Neutrophil (primary cell): Measurements from ENCODE around the gene BANF2.

Experiments
- H3K27ac ChIP-seq: fragments of 200-600 bp; sonication (generic); 2 replicates; pipeline ENCODE4 v1.5.1; 2016; ENCODE audit warnings: mild to moderate bottlenecking, moderate library complexity
- H3K27me3 ChIP-seq: fragments of 200-600 bp; sonication (generic); 2 replicates; pipeline ENCODE4 v1.6.0; 2016; ENCODE audit warnings: mild to moderate bottlenecking
- H3K36me3 ChIP-seq: fragments of 200-600 bp; sonication (generic); 2 replicates; pipeline ENCODE4 v1.5.1; 2017
- H3K4me1 ChIP-seq, 2 experiments: fragments of 200-600 bp in 1 of 2; sonication (generic) in 1 of 2; 1 replicate in 1 of 2; 2 replicates in 1 of 2; pipeline versions ENCODE4 v1.5.1 to v1.6.1; 2013 to 2016; ENCODE audit warnings: low read depth in 1 of 2, low read length in 1 of 2, mild to moderate bottlenecking in 1 of 2, moderate library complexity in 1 of 2; ENCODE audit not compliant: control insufficient read depth in 1 of 2, insufficient read depth in 1 of 2
- H3K4me3 ChIP-seq, 2 experiments: fragments of 200-600 bp in 1 of 2; sonication (generic) in 1 of 2; 1 replicate in 1 of 2; 2 replicates in 1 of 2; pipeline ENCODE4 v1.5.1; 2013 to 2016; ENCODE audit warnings: low read depth in 1 of 2, low read length in 1 of 2, mild to moderate bottlenecking in 1 of 2, moderate library complexity in 1 of 2
- H3K9me3 ChIP-seq: fragments of 200-600 bp; sonication (generic); 2 replicates; pipeline ENCODE4 v1.5.1; 2016
- TF ChIP-seq, protein P1 (sequence below): fragments of 200-600 bp; sonication (generic); IDR thresholded peaks from 2 replicates; pipeline ENCODE4 v1.5.1; 2016; ENCODE audit warnings: antibody characterized with exemption

BANF2 gene

DNA sequence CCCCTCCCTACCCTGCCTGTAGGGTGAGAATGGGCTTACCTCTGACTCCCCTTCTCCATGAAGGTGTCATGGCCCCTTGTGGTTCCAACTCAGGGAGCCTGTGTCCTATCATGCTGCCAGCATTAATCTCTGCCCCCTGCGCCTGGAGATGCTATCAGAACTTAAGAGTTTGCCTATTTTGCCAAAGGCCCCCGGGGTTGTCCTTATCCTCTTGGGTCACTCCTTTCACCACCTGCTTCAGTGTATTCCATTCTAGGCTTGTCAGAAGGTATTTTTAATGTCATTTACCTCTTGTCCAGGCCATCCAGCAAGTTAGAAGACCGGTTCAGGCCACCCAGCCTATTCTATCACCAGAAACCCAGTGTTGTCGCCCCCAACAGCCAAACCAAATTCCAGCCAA lies 28.2 kb upstream of the BANF2 start:
- no peaks in the 10 kb centered on the region for H3K27me3 ChIP-seq
- peak overlapping the region; percentile 90 for H3K27ac ChIP-seq
- peaks cover 16 to 26% of the 10 kb centered on the region in 2 experiments for H3K4me1 ChIP-seq
- no peaks in the 10 kb centered on the region for H3K36me3 ChIP-seq
- H3K9me3 ChIP-seq: no peaks in the 10 kb centered on the region
- TF ChIP-seq, protein P1, sequence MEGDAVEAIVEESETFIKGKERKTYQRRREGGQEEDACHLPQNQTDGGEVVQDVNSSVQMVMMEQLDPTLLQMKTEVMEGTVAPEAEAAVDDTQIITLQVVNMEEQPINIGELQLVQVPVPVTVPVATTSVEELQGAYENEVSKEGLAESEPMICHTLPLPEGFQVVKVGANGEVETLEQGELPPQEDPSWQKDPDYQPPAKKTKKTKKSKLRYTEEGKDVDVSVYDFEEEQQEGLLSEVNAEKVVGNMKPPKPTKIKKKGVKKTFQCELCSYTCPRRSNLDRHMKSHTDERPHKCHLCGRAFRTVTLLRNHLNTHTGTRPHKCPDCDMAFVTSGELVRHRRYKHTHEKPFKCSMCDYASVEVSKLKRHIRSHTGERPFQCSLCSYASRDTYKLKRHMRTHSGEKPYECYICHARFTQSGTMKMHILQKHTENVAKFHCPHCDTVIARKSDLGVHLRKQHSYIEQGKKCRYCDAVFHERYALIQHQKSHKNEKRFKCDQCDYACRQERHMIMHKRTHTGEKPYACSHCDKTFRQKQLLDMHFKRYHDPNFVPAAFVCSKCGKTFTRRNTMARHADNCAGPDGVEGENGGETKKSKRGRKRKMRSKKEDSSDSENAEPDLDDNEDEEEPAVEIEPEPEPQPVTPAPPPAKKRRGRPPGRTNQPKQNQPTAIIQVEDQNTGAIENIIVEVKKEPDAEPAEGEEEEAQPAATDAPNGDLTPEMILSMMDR: no peak
- peak overlapping the region in 1 of 2 experiments; percentile 28 for H3K4me3 ChIP-seq

DNA sequence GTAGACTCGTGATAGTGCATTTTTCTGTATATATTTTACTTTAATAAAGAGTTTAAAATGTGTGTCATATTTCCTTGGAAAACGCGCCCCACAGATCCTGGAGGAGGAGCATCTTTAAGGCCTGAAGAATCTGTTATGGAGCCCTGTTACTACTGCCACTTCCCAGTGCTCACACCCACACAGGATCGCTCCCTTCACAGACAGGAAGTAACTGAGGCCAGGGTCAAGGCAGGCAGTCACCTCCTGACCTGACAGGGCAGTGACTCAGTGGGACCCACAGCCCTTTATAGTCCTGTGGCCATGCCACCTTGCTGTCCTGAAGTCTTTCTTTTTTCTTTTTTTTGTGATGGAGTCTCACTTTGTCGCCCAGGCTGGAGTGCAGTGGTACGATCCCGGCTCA lies 26.7 kb upstream of the BANF2 start:
- H3K4me3 ChIP-seq: no peak overlapping the region
- TF ChIP-seq, protein P1: no peak
- no peak overlapping the region for H3K27ac ChIP-seq
- H3K4me1 ChIP-seq: peaks cover 16 to 26% of the 10 kb centered on the region in 2 experiments
- no peaks in the 10 kb centered on the region for H3K36me3 ChIP-seq
- no peaks in the 10 kb centered on the region for H3K9me3 ChIP-seq
- H3K27me3 ChIP-seq: no peaks in the 10 kb centered on the region

GRCh38 chr20:17674722-17675518 lies 24.8 kb upstream of the BANF2 start:
- Histone ChIP-seq H3K36me3 (no peaks in the 10 kb centered on the region), H3K27ac (no peak overlapping the region), H3K27me3 (no peaks in the 10 kb centered on the region), H3K9me3 (no peaks in the 10 kb centered on the region), H3K4me1 (peaks cover 20 to 32% of the 10 kb centered on the region in 2 experiments), H3K4me3 (no peak overlapping the region)
- TF ChIP-seq, protein P1: no peak

DNA sequence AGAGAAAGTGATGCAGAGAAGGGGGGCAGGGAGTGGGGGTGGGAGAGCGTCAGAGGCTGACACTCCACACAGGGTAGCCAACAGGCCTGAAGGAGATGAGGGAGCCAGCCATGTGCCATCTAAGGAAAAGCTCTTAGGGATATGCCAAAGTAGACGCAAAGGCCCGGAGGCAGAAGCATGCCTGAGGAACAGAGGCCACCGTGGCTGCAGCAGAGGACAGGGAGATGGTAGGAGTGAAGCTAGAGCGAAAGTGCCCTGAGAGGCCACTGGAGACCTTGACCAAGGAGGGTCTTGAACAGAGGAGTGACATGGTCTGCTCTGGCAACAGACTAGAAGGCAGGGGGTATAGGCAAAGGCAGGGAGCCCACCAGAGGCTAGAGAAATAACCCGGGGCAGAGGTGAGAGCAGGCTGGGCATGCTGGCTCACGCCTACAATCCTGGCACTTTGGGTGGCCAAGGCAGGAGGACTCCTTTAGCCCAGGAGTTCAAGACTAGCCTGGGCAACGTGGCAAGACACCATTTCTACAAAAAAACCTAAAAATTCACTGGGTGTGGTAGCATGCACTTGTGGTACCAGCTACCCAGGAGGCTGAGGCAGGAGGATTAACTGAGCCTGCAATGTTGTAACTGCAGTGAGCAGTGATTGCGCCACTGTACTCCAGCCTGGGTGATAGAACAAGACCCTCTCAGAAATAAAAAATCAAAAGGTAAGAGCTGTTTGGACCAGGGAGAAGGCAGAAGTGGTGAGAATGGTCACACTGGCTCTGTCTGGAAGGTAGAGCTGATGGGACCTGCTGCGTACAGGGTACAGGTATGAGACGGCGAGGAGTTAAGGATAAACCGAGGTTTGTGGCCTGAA lies 24.0 kb upstream of the BANF2 start:
- H3K27me3 ChIP-seq: no peaks in the 10 kb centered on the region
- H3K4me1 ChIP-seq: peaks cover 25 to 33% of the 10 kb centered on the region in 2 experiments
- TF ChIP-seq, protein P1: no peak
- no peak overlapping the region for H3K27ac ChIP-seq
- H3K36me3 ChIP-seq: no peaks in the 10 kb centered on the region
- no peaks in the 10 kb centered on the region for H3K9me3 ChIP-seq
- no peak overlapping the region for H3K4me3 ChIP-seq

DNA sequence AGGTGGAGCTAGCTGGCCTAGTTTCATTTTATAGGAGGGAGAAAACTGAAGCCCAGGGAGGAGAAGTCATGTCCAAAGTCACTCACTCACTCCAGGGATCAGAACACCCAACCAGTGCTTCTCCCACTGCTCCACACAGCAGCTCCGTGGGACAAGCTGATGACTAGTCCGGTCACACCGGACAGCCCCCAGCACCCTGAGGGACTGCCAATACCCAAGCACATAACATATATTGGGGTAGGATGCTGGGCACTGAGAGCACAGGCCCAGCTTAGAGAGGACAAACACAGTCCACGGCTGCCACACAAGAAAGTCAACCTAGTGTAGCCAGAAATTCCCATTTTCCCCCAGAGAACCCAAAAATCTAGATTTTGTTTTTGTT lies 23.4 kb upstream of the BANF2 start:
- TF ChIP-seq, protein P1: no peak
- H3K9me3 ChIP-seq: no peaks in the 10 kb centered on the region
- no peaks in the 10 kb centered on the region for H3K27me3 ChIP-seq
- H3K4me1 ChIP-seq: peaks cover 19 to 27% of the 10 kb centered on the region in 2 experiments
- no peaks in the 10 kb centered on the region for H3K36me3 ChIP-seq
- no peak overlapping the region for H3K27ac ChIP-seq
- no peak overlapping the region for H3K4me3 ChIP-seq
